Stimulated activated CD8-positive, alpha-beta memory T cell treated with anti-CD3 and anti-CD28 coated beads, Interleukin-4, amount 100 ng/mL, for 1 hour (primary cell): ENCODE measurements around the gene INAFM2.

ENCODE experiments used
- DNase-seq, 2 donors: peaks; one replicate each; pipeline ENCODE4 v3.0.0-alpha.2; 2020; ENCODE audit warnings: low read depth in 2 of 2, low spot score in 1 of 2

Gene INAFM2

GRCh38 chr15:40342416-40343320 lies 19.2 kb downstream of the INAFM2 start:
- no peak for DNase-seq

GRCh38 chr15:40343512-40343911 lies 20.0 kb downstream of the INAFM2 start:
- no peak for DNase-seq

GRCh38 chr15:40344217-40344616 lies 20.7 kb downstream of the INAFM2 start:
- DNase-seq: no peak

GRCh38 chr15:40344631-40345120 lies 21.2 kb downstream of the INAFM2 start:
- peak in 1 of 2 donors; percentile 48 for DNase-seq

GRCh38 chr15:40345225-40345866 lies 21.9 kb downstream of the INAFM2 start:
- no peak for DNase-seq

GRCh38 chr15:40345867-40346578 lies 22.5 kb downstream of the INAFM2 start:
- DNase-seq: no peak

GRCh38 chr15:40346579-40347558 lies 23.4 kb downstream of the INAFM2 start:
- no peak for DNase-seq

GRCh38 chr15:40347559-40348473 lies 24.3 kb downstream of the INAFM2 start:
- DNase-seq: no peak

GRCh38 chr15:40348474-40348870 lies 25.0 kb downstream of the INAFM2 start:
- DNase-seq: no peak

GRCh38 chr15:40349163-40349562 lies 25.7 kb downstream of the INAFM2 start:
- DNase-seq: no peak

- DNase-seq: no peak
Measured at GRCh38 chr15:40352281-40352901, 28.9 kb downstream of the INAFM2 start.

- no peak for DNase-seq
Measured at GRCh38 chr15:40353697-40354096, 30.2 kb downstream of the INAFM2 start.

- no peak for DNase-seq
Measured at GRCh38 chr15:40354408-40355171, 31.1 kb downstream of the INAFM2 start.

GRCh38 chr15:40355976-40356585 lies 32.6 kb downstream of the INAFM2 start:
- DNase-seq: no peak

GRCh38 chr15:40357246-40357645 lies 33.8 kb downstream of the INAFM2 start:
- no peak for DNase-seq

GRCh38 chr15:40357723-40358470 lies 34.4 kb downstream of the INAFM2 start, which contains the start of gene DISP2:
TSS of gene DISP2 (plus strand) at chr15:40358219. CDS start at chr15:40358322, 103 bp downstream.
- peak; percentile 62 to 80 for DNase-seq
